SK-N-SH treated with all-trans-retinoic acid at 6 μM for 48 hours (cell line): ENCODE results near the gene BPIFB6.

Experiments
- ATAC-seq: fragments of 200-7000 bp; cut with Tn5 transposase; 3 replicates; pipeline ENCODE4 v1.9.1; 2020; ENCODE audit warnings: mild to moderate bottlenecking, moderate library complexity
- ARNTL ChIP-seq: fragments of 450-650 bp; formaldehyde crosslinking; IDR thresholded peaks from 2 replicates; pipeline ENCODE4 v1.5.0; 2020; ENCODE audit warnings: low read depth, mild to moderate bottlenecking, moderate library complexity, borderline replicate concordance
- BACH2 ChIP-seq: fragments of 250-450 bp; sonication (Bioruptor Pico); IDR thresholded peaks from 2 replicates; pipeline ENCODE4 v1.9.0; 2021; ENCODE audit warnings: mild to moderate bottlenecking, borderline replicate concordance
- CREB5 ChIP-seq: fragments of 250-450 bp; sonication (Bioruptor Pico); IDR thresholded peaks from 2 replicates; pipeline ENCODE4 v1.5.1; 2020; ENCODE audit warnings: low read depth, mild to moderate bottlenecking, moderate library complexity
- CSDC2 ChIP-seq: fragments of 250-450 bp; sonication (Bioruptor Pico); IDR thresholded peaks from 2 replicates; pipeline ENCODE4 v1.5.0; 2020; ENCODE audit warnings: mild to moderate bottlenecking, moderate library complexity
- CSRNP3 ChIP-seq: fragments of 250-450 bp; sonication (Bioruptor Pico); IDR thresholded peaks from 2 replicates; pipeline ENCODE4 v1.5.1; 2021; ENCODE audit warnings: mild to moderate bottlenecking, moderate library complexity
- ESRRG ChIP-seq: fragments of 250-450 bp; sonication (Bioruptor Pico); IDR thresholded peaks from 2 replicates; pipeline ENCODE4 v1.6.1; 2021; ENCODE audit warnings: mild to moderate bottlenecking
- GLIS3 ChIP-seq: fragments of 250-450 bp; sonication (Bioruptor Pico); IDR thresholded peaks from 2 replicates; pipeline ENCODE4 v1.5.0; 2020; ENCODE audit warnings: mild to moderate bottlenecking, moderate library complexity
- OSR1 ChIP-seq: fragments of 250-450 bp; sonication (Bioruptor Pico); IDR thresholded peaks from 2 replicates; pipeline ENCODE4 v1.8.0; 2022; ENCODE audit warnings: moderate library complexity, mild to moderate bottlenecking, inconsistent platforms
- PATZ1 ChIP-seq: fragments of 250-450 bp; sonication (Bioruptor Pico); IDR thresholded peaks from 2 replicates; pipeline ENCODE4 v1.8.0; 2020; ENCODE audit warnings: mild to moderate bottlenecking, moderate library complexity, borderline replicate concordance
- POU6F1 ChIP-seq: fragments of 250-450 bp; sonication (Bioruptor Pico); IDR thresholded peaks from 2 replicates; pipeline ENCODE4 v1.8.0; 2021; ENCODE audit warnings: low read depth, mild to moderate bottlenecking, moderate library complexity, borderline replicate concordance
- PPARA ChIP-seq: fragments of 250-450 bp; sonication (Bioruptor Pico); IDR thresholded peaks from 2 replicates; pipeline ENCODE4 v1.5.0; 2020; ENCODE audit warnings: mild to moderate bottlenecking, borderline replicate concordance
- SNAI2 ChIP-seq: fragments of 250-450 bp; sonication (Bioruptor Pico); IDR thresholded peaks from 2 replicates; pipeline ENCODE4 v1.5.0; 2020; ENCODE audit warnings: mild to moderate bottlenecking, moderate library complexity
- TCF4 ChIP-seq: fragments of 250-450 bp; sonication (Bioruptor Pico); IDR thresholded peaks from 2 replicates; pipeline ENCODE4 v1.8.0; 2021; ENCODE audit warnings: mild to moderate bottlenecking, moderate library complexity, borderline replicate concordance
- TOX ChIP-seq: fragments of 250-450 bp; sonication (Bioruptor Pico); IDR thresholded peaks from 2 replicates; pipeline ENCODE4 v1.8.0; 2021; ENCODE audit warnings: mild to moderate bottlenecking, moderate library complexity, borderline replicate concordance
- TSHZ2 ChIP-seq: fragments of 250-450 bp; sonication (Bioruptor Pico); IDR thresholded peaks from 2 replicates; pipeline ENCODE4 v1.5.0; 2020; ENCODE audit warnings: mild to moderate bottlenecking, moderate library complexity
- ZC3H10 ChIP-seq: fragments of 250-450 bp; sonication (Bioruptor Pico); IDR thresholded peaks from 2 replicates; pipeline ENCODE4 v1.5.1; 2021; ENCODE audit warnings: mild to moderate bottlenecking, moderate library complexity
- ZFP3 ChIP-seq: fragments of 250-450 bp; sonication (Bioruptor Pico); IDR thresholded peaks from 2 replicates; pipeline ENCODE4 v1.5.0; 2020; ENCODE audit warnings: mild to moderate bottlenecking, moderate library complexity
- ZFP30 ChIP-seq: fragments of 450-650 bp; formaldehyde crosslinking; IDR thresholded peaks from 2 replicates; pipeline ENCODE4 v1.5.0; 2022; ENCODE audit warnings: mild to moderate bottlenecking, moderate library complexity
- ZNF565 ChIP-seq: fragments of 450-650 bp; formaldehyde crosslinking; conservative IDR thresholded peaks from 2 replicates; pipeline ENCODE4 v1.5.0; 2020; ENCODE audit warnings: low read depth, mild to moderate bottlenecking, moderate library complexity
- ZNF8 ChIP-seq: fragments of 450-650 bp; formaldehyde crosslinking; IDR thresholded peaks from 2 replicates; pipeline ENCODE4 v1.5.0; 2020; ENCODE audit warnings: mild to moderate bottlenecking, moderate library complexity

Gene BPIFB6

GRCh38 chr20:32984196-32984595 lies 47.3 kb upstream of the BPIFB6 start (continued):
- no peak for TF ChIP-seq CSRNP3 (CRISPR knock-in tag)
- TF ChIP-seq TOX, result no peak
- TF ChIP-seq SNAI2 (CRISPR knock-in tag), result no peak
- TF ChIP-seq OSR1, result no peak
- TF ChIP-seq ZNF8 (CRISPR knock-in tag), result no peak
- TF ChIP-seq ZNF565 (CRISPR knock-in tag), result no peak
- TF ChIP-seq ZFP30 (CRISPR knock-in tag), result no peak
- TF ChIP-seq CSDC2 (CRISPR knock-in tag), result no peak
- no peak for TF ChIP-seq POU6F1
- TF ChIP-seq ZC3H10, result no peak

GRCh38 chr20:32984631-32985354 lies 46.7 kb upstream of the BPIFB6 start:
- no peak for ATAC-seq
- TF ChIP-seq ARNTL (CRISPR knock-in tag), result no peak
- no peak for TF ChIP-seq CSRNP3 (CRISPR knock-in tag)
- TF ChIP-seq TCF4 (CRISPR knock-in tag), result no peak
- no peak for TF ChIP-seq OSR1
- TF ChIP-seq ZFP3 (CRISPR knock-in tag), result no peak
- no peak for TF ChIP-seq PATZ1
- TF ChIP-seq PPARA (CRISPR knock-in tag), result no peak
- no peak for TF ChIP-seq ZNF565 (CRISPR knock-in tag)
- no peak for TF ChIP-seq BACH2 (CRISPR knock-in tag)
- TF ChIP-seq TSHZ2 (CRISPR knock-in tag), result no peak
- TF ChIP-seq ESRRG (CRISPR knock-in tag), result no peak
- TF ChIP-seq CREB5 (CRISPR knock-in tag), result no peak
- no peak for TF ChIP-seq CSDC2 (CRISPR knock-in tag)
- TF ChIP-seq GLIS3 (CRISPR knock-in tag), result no peak
- TF ChIP-seq, all 23 proteins: peak for 0
